Stimulated activated CD4-positive, alpha-beta T cell treated with anti-CD3 and anti-CD28 coated beads, Interleukin-15, amount 100 ng/mL, for 24 hours (primary cell): ENCODE data around the gene AHI1.

Experiments
- DNase-seq: peaks from one replicate; pipeline ENCODE4 v3.0.0-alpha.2; 2020

The AHI1 gene

DNA sequence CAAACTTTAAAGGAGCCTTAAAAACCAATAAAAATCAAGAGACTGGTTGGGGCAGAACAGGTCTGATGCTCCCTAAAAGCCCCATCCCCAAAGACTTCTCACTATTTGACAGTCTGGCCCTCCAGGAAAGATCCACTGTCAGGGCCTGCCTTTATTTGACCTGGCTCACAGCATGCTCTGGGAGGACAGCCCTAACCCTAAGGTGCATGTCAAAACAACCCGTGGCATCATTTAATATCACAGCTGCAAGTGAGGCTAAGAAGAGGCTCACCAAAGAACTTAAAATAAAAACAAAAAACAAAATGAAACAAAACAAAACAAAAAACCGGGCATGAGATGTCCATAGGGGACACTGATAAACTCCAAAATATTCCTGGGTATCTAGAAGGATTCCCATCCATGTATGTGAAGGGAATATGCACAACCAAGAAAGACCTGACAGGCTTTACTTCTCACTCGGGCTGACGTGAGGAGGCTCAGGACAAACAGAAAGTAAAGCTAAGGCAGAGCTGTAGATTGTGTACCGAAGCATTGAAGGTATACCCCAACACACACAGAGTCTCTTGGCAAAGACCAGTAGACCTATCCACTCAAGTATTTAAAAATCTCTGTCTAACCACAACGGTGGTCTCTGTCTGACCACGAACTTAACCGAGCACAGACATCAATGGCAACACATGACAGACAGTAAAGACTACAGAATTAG is 57.3 kb downstream of the AHI1 start:
- no peak for DNase-seq

DNA sequence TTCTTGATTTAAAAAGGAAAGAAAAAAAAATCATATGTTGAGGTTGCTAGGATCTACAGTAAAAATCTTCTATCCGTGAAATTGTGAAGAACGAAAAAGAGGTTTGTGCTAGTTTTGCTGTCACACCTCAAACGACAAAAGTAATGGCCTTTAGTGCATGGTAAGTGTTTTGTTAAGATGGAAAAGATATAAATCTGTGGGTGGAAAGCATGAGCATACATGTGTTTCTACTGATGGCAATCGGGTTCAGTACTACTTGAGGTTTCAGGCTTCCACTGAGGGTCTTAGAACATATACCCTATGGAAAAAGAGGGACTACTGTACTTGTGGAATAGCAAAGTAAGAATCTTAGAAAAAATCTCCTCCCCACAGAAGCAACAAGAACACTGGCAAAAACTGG is 58.0 kb downstream of the AHI1 start:
- no peak for DNase-seq

DNA sequence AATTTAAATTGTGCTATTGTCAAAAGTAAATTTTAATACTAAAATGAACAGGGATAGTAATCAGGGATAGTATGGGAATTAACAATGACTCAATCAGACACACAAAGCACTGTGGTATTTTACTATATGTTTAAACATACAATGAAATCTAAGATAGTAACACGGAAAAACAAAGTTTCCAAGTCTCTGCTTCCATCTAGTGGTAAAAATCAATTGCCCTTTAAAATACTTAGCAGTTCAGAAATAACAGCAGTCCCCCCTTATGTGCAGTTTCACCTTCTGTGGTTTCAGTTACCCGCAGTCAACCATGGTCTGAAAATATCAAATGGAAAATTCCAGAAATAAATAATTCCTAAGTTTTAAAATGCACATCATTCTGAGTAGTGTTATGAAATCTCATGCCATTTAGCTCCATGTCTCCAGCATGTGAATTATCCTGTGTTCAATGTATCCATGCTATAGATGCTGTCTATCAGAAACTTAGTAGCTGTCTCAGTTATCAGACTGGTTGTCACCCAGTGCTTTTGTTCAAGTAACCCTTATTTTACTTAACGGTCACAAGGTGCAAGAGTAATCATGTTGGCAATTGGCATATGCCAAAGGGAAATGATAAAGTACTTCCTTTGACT is 58.5 kb downstream of the AHI1 start:
- no peak for DNase-seq

DNA sequence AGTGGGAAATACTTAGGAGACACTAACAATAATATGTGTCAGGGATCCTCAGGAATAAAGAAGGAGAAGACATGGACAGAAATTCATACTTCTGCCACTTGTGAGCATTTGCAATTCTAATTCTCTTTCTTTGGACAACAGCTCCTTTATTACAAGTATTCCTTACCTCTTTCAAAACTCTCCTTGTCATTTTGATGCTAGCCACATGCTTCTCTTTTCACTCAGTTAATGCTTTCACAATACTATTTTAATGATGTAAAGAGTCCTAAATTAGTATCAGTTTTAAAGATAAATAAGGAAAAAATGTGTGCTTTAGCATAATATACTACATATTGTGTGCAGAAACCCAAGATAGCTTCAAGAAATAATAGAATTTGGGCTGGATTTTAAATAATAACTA is 62.5 kb downstream of the AHI1 start:
- DNase-seq: no peak

DNA sequence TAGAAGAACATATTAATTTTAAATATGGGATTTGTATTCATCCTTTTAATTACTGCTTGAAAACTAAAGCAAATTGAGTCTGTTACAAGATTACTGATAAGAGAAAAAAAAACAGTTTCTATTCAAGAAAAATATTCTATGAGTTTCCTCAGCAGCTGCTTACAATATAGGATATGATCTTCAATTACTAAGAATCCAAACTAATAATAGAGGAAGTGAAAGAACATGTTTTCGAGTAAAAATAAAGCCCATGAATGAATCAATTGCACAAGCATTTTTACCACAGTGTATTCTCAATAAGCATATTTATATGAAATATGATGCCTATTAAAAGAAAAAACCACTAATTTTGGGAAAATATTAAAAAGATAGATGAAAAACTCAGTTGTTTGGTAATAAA is 63.4 kb downstream of the AHI1 start:
- no peak for DNase-seq

DNA sequence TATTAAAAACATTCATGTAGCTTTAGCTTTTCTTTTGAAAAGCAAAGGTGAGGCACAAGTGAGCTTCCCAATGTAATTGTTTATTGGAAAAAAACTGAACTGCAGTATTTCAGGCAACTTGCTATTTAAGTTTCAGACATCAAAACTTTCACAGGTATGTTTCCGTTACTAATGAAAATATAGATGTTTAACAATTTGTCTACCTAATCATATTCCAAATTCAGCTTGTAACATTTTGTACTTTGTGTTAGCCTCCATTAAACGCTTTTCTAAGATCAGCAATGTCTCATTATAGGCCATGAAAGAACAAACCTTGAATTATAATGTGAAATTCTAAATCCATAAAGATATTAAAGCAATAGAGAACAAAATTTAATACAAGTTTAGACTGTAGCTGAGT is 69.5 kb downstream of the AHI1 start:
- no peak for DNase-seq

DNA sequence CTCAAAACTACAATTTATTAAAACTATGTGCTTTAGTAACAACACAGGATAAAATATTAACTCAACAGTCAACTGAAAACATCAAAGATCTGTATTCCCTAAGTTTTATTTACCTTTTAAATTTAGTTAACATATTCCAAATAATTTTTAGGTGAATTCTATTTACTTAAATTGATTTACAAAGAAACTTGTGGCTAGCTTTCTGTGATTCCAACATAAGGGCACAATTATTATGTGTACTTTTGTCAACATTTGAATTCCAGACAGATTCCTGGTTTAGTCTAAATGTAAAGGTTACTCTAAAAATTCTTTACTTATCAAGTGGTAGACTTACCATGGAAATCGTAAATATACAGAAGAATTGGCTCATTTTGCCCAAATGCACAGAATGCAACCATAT is 70.7 kb downstream of the AHI1 start:
- no peak for DNase-seq

DNA sequence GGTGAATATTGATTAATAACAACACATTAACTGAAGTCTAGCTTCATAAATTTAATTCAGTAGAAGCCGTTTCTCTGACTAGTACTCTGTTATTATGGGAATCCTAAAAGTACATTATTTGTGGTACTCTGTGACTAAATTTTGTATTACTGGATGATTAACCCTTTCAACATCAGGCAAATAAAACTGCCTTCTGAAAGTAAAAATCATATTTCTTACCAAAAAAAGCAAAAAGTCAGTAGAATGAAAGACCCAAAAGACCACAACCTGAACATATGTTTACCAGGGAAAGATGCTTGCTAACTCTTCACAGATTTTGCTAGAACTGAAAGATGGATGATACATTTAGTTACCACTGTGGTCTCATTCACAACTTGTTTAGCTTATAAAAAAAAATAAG is 73.2 kb downstream of the AHI1 start:
- no peak for DNase-seq

DNA sequence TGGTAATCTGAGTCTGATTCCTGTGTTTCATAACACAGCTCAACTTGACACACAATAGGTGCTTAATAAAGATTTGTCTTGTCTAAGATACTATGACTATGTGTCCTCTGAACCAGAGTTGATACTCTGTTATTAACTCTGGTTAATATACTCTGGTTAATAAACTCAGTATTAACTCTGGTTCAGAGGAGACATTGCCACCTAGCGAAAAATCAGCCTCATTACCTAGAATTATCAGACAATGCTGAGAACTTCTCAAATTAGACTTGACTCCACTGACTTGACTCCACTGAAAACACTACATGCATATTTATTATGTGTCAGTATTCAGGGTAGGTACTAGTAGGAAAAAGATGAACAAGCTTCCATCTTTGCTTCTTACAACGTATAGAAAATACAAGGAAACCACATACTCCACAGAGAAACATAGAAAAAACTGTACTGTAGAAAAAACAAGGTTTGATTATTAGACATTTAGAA is 73.9 kb downstream of the AHI1 start:
- DNase-seq: no peak

DNA sequence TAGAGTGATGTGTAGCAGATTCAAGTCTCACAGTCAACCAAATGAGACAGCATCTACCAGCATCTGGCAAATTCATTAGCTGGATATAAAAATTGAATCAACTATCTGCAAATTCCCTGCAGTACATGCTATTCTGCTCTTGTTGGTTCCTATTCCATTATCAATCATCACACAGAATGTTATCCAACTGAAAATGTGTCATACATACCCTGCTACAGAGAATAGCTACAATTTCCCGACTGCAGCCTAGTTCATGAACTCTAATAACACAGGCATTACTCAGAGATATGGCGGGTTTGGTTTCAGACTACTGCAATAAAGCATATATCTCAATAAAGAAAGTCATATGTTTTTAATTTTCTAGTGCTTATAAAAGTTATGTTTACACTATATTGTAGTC is 78.4 kb downstream of the AHI1 start:
- DNase-seq: no peak

DNA sequence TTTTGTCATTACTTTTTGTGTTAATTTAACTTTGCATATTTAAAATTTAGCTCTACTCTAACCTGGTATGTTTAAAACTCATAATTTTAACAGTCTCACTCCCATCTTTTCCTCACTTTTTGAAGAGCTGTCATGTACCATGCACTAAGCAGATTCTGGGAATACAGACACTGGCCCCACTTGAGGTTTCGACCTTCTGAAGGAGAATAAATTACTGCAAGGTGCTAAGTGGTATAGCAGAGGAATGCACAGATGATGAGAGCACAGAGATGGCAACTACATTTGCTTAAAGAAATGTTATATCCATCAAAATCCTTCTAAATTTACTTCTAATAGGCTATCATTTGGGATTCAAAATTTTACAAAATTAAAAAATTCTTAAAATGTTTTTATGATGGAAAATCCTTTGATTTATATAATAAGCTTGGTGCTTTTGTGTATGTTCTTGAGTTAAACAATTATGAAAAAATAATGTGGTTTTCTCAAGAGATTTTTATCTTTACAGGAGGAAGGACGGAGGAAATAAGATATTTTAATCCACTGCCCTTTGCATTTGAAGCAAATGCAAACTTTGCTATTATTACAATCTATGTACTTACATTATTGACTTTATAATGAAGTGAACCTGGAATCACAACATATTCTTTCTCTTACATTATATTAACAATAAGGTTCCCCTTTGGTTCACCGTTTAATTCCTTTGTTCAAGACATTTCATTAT is 79.3 kb downstream of the AHI1 start:
- no peak for DNase-seq

DNA sequence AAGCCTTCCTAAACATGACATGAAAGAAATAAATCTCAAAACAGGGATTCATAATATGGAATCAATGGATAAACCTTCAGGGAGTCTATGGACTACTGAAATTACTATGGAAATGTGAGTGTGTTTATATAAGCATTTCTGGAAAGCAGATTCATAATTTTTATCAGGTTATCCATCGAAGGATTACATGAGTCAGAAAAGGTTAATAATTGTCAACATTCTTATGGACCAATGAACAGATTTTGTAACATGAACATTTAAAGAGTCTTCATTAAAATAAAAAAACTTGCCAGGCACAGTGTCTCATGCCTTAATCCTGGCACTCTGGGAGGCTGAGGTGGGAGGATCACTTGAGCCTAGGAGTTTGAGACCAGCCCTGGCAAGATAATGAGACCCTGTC is 84.8 kb downstream of the AHI1 start:
- DNase-seq: no peak

DNA sequence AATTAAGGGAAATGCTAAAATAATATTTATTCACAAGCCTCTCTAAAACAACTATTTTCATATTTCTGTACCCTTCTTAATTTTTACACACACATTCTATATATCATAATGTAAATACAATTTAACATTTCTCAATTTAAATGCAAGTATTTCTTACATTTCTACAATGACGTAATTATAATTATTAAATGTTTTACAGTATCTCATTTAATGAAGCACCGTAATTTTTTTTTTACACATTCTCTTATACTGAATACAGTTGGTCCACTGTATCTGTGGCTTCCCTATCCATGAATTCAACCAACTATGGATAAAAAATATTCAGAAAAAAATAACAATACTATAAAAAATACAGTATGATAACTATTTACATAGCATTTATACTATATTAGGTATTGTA is 85.7 kb downstream of the AHI1 start:
- DNase-seq: no peak

DNA sequence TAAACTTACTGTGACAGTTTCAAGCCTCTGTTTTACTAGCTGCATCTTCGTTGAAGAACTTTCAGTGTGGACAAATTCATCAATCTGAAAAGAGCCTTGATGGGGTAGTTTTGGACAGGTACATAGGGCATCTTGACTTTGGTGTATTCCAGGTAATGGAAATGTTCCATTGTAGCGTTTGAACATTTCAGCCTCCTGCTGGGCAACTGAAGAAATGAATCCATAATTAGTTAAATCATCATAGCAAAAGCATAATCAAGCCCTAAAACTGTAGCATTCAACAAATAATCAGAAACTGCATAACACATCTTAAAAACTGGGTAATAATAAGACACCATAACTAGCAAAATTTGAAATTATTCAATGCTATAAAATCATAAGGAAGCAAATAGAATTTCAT is 86.2 kb downstream of the AHI1 start:
- no peak for DNase-seq

DNA sequence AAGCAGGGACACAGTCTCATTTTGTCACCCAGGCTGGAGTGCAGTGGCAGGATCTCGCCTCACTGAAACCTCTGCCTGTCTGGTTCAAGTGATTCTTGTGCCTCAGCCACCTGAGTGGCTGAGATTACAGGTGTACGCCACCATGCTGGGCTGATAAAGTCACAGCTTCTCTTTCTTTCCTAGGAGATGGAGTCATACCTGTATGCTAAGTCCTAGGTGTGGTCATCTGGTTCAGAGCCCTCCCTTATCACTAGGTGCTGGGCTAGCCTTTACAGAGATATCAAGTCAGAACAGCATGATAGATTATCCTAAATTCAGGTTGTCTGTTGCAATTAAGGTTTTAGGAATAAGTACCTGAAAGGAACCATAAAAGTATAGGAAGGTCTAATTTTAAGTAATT is 86.7 kb downstream of the AHI1 start:
- DNase-seq: no peak

DNA sequence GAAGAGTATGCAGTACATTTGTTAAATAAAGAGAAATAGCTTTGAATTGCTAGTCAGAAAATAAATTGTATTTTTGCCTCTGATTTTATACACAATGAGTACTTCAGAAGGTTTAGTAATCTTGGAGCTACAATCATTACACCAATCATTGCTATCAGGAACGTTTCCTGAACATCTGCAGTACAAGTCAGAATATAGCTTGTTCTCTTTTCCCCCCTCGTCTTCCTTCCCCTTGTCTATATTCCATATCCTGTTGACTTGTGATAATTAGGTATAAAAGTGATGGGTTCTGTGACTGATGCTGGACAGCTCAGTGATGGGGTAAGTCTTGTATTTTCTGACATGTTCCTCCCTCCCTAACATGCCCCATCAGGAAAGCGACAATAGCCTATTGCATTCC is 94.0 kb downstream of the AHI1 start:
- no peak for DNase-seq

DNA sequence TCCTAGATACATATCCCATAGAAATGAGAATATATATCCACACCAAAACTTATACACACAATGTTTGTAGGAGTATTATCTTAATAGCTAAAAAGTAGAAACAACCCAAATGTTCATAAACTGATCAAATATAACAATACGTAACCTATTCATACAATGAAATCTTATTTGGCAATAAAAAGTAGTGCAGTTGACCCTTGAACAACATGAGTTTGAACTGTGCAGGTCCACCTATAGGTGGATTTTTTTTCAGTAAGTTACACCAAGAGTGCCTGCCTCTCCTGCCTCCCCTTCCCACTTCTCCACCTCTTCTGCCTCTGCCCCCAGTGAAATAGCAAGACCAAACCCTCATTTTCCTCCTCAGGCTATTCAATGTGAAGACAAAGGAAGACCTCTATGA is 95.2 kb downstream of the AHI1 start:
- no peak for DNase-seq

DNA sequence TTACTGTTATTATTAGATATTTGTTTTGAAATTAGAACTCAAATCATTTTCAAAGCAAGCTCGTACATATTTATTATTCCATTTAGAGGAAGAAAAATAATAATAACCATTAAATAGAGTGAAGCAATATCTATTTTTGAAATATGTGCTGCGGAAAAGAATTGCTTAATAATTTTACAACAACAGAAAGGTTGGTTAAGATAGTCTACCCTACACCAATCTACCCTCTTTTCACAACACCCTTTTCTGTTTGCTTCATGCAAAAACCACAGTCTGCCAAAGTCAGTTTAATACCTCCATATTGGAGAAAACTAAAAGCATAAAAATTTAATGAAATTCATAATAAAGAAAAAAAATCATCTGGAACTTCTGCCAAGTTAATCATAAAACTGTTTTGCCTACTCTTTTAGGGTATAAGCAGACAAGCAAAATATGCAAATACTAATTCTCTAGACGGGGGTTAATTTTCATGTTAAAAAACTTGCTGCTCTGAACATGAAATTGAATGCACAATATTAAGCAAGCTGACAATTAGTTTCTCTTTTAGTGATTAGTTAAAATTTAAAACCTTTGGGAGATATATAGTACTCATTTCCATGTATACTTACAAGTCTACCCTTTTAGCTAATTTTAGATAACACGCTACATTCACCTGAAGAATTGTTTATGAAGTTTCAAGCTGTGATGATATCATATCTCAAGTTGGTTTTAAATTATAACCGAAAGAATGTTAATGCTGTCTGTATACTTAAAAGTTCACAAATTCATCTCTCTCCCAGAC is 100.2 kb downstream of the AHI1 start:
- DNase-seq: no peak

DNA sequence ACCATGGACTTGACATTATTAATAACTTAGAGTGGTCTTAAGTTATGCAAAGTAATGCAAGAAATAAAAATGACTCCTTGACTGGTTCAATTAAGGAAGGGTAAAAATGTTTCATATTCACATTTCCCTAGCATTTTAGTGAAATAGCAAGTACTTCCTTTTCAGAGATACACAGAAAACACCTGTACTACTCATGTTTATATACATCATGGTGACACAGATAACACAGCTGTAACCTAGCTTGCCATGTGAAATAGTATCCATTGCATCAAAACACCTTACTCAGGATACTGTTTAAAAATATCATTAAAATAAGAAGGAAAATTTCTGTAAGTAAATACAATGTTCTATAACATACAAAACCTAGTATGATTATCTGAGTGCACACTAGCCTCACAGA is 102.4 kb downstream of the AHI1 start:
- DNase-seq: no peak

DNA sequence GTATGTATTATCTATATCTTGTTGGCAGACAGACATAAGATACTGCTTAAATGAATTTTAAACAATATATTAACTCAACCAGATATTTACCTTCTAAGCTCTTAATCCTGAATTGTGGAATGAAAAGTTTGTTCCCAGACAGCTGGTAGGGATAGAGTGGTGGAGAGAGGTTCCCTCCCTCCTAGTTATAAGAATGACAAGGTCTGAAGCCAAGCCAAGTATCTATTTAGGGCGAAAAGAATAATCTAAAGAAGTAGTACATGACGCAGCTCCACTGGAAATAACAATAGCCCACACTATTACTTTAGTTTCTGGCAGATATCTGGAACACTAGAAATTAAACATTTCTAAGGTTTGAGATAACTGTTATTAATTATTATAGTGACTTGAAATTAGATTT is 104.3 kb downstream of the AHI1 start:
- no peak for DNase-seq

DNA sequence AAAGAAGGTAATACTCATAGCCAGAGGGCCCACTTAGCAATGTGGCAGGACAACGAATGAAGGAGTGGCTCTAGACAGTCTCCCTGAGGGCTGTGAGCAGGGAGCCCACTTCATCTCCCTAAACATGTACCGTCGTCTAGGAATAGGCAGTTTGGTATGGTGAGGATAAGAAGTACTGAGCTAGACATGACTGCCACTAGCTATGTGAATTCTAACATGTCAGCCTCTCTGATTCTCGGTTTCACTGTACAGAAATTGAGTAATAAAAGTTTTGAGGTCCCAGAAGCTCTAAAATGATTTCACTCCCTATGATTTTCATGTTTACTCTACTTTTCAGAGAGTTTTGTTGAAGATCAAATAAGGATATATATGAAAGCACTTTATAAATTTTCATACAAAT is 107.1 kb downstream of the AHI1 start:
- DNase-seq: no peak

DNA sequence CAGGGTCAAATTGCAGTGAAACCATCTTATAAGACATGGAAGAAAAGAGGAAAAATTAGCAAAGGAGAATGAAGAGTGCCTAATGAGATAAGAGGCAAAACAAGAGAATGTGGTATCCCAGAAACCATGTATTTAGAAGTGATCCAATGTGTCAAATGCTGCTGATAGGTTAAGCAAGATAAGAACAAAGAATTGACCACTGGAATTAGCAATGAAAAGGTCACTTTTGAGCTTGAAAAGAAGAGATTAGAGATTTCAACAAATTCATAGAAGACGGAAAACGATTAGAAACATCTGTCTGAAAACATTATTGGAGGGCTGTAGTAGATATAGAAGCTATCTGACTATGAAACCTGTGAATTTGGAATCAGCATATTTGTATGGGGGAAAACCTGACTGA is 112.2 kb downstream of the AHI1 start:
- DNase-seq: no peak

DNA sequence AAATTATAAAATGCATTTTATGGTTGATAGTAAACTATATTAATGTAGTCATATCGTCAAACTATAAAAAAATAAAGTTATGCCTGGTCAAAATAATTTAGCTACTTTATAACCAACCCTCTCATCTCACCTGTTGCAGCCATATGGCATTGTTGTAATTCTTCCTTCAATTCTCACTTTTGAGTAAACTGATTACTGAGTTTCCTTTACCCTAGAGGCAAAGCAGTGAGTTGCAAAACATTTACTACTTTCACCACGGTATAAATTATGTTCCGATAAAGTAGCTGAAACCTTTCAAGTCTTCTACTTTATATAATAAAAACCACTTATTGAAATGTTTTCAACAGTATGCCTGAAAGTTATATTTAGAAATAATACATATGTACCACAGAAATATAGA is 113.8 kb downstream of the AHI1 start:
- no peak for DNase-seq

DNA sequence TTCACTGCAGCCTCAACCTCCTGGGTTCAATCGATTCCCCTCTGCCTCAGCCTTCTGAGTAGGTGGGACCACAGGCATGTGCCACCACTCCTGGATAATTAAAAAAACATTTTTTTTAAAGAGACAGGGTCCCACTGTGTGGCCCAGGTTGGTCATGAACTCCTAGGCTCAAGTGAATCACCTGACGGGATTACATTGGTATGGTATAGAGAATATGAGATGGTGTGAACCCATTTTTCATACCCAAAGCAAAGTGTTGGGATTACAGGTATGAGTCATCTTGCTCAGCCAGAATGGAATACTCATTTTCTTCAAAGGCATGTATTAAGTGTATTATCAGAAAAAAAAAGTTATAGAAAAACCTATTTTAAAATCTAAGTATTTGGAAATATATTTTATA is 114.2 kb downstream of the AHI1 start:
- no peak for DNase-seq
